Endometrial microvascular endothelial cells (primary cell): Measurements from ENCODE around the gene MMP7. TPM values are rescaled to one million over a fixed set of nuclear protein-coding genes. Genes with fewer than 3 reads are reported as not detected.

ENCODE experiments used
- in situ Hi-C: cut with HindIII; loops from 2 replicates; pipeline ENCODE4 v1.10.0; 2017; ENCODE audit warnings: low sequenced_read_pairs, low pct_unique_long_range_greater_than_20kb; ENCODE audit errors: inconsistent ontology term
- total RNA-seq: library from RNA; depleted of rRNA; stranded (reverse); fragments of >200 nt; gene quantifications from one replicate; pipeline ENCODE4 v1.2.3, GENCODE V29; 2015; ENCODE audit errors: inconsistent ontology term

MMP7 gene
- total RNA-seq, 1 donor from 2014 or later, result not detected

DNA sequence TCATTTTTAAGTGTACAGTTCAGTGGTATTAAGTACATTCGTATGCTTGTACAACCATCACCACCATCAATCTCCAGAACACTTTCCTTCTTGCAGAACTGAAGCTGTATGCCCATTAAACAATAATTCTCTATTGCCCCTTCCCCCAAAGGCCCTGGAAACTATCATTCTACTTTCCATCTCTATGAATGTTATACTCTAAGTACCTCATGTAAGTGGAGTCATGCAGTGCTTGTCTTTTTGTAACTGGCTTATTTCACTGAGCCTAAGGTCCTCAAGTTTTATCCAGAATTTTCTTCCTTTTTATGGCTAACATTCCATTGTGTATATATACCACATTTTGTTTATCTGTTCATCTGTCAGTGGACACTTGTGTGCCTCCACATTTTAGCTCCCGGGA is 29.7 kb downstream of the MMP7 start:
- in situ Hi-C loops, result no loop called here

DNA sequence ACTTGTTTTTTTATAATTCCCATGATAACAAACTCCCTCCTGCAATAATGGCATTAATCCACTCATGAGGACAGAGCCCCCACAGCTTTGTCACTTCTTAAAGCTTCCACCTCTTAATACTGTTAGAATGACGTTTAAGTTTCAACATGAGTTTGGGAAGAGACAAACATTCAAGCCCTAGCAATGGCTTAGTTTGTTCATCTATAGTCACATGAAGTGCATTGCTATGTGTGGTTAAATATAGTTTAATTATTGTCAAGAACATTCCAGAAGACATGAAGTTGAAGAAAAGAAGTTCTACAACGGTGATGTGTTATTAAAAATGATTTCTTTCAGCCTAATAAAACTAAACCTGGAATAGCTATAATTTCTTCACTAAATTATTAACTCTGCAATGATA is 30.6 kb downstream of the MMP7 start:
- in situ Hi-C loops, result no loop called here

DNA sequence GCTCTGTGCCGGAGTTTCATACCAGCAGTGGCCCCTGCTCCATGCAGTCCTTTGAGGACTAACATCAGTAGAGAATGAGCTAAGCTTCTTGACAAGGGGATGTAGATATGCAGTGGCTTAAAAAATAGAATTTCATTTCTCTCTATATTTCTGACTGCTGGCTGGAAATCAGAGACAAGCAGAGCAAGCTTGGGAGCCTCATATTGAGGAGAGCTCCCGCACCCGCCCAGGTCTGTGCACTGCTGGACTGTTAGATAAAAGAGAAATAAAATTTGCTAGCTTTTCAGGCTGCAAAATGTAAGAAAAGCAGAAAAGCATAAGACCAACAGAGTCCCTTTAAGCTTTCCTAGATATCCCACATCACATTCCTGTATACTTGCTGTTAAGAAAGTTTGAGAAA is 31.4 kb downstream of the MMP7 start:
- in situ Hi-C loops, result no loop called here

DNA sequence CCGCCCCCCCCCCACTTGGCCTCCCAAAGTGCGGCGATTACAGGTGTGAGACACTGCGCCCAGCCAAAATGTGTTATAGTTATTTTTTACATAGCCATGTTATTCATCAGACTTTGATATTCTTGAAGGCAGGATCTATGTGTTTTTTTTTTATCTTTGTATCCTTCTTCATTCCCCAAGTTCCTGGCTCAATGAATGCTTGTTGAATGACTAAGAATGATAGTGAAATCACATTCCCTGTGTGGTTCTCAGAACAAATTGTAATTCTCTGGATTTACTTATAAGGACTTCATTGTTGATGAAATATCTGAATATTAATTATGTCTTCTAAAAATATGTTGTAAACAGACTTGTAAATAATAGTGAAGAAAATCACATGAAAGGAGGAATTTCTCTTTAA is 33.5 kb downstream of the MMP7 start:
- in situ Hi-C loops, result no loop called here

DNA sequence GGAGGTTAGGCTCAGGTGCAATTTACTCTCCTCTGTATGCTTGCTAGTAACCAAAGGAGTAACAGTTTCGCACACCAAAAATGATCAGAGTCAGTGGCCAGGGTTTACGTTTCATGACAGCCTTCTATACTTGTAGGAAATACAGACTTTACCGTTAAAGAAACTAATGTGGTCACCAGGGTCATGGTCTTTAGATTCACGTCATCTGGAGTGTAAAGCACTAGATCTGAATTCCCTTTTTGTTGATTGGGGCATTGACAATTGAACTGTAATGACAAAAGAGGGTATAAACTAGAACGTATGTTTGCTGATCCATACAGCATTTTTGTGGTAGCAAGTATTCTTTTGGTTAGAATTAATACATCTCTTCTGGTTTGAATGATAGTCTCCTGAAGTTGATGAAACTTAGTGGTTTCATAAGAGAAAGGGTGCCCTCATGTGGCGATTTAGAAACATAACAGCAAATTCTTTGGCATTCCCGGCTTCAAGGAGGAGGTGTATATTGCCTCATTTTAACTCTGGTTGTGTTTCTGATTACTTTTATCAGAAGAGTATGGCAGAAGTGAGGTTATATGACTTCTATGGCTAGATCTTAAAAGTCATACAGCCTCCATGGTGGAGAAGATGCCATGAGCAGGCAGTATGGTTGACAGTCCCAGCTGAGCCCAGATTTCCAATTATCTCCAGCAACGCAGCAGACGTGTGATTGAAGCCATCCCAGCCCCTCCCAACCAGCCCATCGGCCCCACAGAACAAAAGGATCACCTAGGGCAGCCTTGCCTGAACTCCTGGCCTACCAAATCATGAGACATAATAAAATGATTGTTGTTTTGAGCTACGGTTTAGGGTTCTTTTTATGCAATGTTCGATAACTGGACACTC is 35.1 kb downstream of the MMP7 start:
- in situ Hi-C loops, result no loop called here

DNA sequence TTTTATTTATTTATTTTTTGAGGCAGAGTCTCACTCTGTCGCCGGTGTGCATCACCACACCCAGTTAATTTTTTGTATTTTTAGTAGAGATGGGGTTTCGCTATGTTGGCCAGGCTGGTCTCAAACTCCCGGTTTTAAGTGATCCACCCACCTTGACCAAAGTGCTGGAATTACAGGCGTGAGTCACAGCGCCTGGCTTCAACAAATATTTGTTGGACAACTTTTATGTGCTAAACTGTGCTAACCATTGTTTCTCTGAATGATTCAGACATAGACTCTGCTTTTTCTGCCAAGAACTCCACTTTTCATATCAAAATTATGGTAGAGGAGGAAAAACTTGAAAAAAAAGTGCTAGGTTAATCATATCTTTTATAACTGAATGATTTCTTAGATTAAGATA is 36.3 kb downstream of the MMP7 start:
- in situ Hi-C loops, result no loop called here

DNA sequence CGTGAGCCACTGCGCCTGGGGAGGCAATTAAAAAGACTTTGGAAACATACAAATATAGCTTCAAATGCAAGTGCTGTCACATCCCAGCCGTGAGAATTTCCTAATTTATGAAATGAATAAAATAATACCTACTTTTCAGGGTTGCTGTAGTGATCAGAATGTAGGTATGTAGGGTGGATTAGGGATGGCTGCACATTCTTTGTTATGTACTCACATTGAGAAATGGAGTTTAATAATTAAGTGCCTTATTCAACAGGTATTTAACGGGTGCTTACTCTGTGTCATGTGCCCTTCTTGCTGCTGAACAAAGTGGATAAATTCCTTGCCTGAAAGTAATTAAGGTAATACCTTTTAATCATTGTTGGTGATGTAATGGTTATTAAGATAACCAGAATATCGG is 37.0 kb downstream of the MMP7 start:
- in situ Hi-C loops, result no loop called here

DNA sequence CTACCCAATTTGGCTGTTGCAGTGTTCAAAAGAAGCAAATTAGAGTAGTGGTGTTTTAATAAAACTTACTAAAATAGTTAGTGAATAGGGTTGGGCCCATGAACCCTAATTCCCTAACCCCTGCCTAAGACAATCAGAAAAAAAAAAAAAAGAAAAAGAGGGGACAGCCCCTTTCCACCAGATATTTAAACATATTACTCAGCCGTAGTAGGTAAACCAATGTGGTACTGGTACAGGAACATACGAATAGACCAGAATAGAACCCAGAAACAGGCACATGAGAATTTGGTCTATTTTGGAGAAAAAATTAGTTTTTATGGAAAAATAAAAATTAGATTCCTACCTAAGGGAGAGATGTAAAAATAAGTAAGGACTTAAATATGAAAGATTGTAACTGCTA is 38.6 kb downstream of the MMP7 start:
- in situ Hi-C loops, result no loop called here

DNA sequence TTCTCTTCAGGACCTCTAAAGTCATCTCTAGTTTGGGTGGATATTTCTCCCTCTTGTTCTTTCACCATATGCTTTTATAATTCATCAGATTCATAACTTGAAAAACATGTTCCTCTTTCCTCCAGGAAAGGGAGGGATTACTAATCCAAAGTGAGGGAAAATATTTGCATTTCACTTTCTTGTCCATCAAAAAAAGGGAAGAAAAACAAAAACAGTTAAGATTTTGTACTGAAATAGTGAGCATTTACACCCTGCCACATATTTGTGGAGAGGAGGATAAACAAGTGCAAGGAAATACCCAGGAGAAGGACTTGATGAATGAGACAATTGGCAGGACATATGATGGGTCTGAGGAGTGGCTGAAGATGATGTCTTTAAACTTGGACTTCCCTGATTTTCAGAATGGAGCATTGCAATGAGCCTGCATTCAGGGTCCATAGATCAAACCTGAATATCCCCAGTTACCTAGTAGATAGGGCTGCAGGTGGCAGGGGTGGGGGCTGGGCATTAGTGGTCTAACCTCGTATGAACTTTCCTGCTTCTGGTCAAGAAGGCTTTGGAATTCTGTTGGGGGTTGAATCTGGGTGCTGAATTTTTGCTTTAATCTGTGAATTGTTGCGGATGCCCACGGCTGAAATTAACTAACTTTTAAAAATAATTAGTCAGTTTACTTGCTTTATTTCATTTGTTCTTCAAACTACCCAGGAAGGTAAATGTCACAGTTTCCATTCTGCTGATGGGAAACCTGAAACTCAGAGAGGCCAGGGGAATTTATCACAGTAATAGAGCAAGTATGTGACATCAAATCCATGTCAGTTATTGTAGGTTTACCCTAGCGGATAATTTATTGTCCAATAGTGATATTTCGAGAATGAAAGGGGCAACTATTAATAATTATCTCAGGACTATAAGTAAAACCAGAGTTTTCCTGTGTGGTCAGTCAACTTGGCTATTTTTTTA is 41.1 kb downstream of the MMP7 start:
- in situ Hi-C loops, result no loop called here

DNA sequence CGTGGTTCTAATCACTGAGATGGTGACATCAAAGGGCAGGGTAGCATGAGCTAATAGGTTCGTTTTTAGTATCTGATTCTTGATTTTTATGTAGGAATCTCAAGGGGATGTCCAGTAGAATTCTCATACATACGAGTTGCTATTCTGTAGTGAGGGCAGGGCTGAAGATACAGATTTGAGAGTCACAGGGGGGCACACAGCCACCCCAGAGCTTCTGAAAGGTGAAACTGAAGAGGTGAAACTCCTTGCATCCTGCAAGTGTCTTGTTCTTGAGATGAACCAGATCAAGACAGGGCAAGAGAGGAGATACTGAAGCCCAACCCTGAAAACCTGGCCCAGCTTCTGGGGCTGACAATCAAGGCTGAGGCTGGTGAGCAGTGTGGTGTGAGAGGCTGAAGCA is 42.3 kb downstream of the MMP7 start:
- in situ Hi-C loops, result no loop called here

DNA sequence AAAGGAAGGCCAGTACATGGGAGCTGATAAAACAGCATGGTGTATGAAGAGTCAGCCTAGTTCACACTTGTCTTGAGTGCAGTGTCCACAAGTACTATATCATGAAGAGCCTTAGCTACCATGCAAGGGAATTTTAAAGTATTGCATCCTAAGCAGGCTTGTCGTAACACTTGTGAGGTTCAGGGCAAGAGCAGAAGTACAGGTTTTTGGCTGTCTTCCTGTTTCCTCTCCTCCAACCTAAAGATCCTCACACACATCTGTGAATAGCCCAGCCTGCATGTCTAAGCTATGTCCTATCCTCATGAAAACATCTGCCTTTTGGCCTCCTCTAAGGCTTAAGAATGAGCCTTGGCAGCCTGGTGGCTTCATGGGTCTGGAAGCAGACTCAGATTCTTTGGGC is 43.3 kb downstream of the MMP7 start:
- in situ Hi-C loops, result no loop called here

DNA sequence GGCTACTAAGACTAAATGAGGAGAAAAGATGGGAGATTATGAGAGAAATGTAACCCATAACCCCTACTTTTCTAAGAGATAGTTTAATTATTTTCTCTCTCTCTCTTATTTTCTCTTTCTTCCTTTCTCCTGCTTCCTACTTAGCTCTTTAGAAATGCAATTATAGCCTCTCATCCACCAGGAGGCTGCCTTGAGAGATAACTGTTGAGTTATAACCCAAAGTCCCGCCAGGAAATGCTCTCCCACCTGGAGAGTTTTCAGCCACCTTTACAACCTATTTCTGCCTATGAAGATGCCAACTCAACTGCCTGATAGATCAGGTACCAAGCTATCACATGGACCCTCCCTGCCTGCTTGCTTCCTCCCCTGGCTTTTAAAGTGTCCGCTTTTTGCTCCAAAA is 44.0 kb downstream of the MMP7 start:
- in situ Hi-C loops, result no loop called here

DNA sequence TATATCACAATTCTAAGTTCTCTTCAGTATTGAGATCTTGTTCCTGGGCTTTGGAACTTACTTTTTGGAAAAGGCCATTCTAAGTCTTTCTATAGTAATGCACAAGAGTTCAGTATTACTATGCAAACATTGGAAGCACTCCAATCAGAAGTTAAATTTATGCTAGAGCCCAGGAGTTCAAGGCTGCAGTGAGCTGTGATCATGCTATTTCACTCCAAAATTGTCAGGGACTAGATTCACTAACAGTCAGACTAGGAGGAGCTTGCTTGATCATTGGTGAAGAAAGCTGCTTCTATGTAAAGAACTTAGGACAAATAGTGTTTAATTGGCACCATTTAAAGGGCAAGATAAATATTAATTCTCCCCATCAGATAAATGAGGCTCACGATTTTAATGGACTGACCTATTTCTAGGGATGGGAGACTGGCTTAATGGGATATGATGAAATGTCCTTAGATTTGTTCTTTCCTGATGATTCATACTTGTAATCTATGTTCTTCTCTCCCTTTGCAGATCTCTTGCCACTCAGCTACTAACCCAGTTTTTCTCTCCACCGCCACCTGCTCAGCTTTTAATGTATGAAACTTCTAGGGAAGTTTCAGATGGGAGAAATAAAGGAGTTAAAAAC is 45.3 kb downstream of the MMP7 start:
- in situ Hi-C loops, result no loop called here

DNA sequence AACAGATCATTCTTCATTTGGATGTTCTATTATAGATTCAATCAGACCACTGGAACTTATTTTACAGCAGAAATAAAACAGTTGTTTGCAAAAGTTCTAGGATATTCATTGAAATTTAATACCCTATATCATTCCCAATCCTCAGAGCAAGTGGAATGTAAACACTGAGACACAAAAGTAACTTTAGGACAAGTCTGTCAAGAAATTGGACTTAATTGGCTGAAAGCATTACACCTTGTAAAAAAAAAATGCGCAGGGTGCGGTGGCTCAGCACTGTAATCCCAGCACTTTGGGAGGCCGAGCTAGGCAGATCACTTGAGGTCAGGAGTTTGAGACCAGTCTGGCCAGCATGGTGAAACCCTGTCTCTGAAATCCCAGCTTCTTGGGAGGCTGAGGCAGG is 48.1 kb downstream of the MMP7 start:
- in situ Hi-C loops, result no loop called here

DNA sequence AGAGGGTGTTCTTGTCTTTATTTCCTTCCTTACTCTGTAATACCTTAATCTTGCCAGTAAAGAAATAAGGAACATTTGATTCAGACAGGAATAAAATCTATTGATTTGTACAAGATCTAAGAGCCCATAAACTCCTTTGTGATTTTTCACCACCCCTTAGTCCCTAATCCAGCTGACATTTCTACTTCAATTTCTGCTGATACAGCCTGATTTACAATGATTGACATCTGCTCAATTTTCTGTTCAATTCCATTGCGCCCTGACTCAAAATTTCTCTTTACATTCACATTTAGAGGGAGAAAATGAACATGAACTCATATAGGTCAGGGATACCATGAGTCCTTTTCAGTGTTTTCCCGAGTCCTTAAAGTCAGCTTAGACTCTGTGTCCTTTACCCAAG is 50.8 kb downstream of the MMP7 start:
- in situ Hi-C loops, result no loop called here

DNA sequence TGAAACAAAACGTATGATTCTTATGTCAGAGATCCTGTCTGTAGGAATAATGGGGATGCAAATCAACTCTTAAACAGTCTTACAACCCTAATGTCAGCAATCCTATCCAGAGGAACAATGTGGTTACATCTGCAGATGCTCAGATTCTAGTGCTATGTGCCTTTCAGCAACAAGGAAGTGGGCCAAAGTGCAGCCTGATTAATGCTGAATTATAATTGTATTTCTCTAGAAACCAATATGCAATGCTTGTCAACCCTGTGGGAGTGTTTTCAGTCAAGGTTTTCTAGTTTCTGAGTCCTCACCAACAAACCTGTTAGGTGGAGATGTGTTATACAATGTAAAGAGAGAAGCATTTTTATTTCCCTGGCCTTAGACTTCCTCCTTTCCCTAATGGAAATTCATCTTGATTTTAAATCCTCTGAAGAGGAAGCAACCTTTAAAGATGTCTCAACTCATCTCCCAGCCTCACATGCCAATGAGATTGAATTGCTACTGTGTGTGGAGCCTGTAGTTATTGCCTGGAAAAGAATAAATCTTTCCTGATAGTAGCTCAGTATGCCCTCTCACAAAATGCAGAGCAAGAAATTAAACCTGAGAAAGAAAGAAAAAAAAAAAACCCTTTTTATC is 51.8 kb downstream of the MMP7 start:
- in situ Hi-C loops, result no loop called here

DNA sequence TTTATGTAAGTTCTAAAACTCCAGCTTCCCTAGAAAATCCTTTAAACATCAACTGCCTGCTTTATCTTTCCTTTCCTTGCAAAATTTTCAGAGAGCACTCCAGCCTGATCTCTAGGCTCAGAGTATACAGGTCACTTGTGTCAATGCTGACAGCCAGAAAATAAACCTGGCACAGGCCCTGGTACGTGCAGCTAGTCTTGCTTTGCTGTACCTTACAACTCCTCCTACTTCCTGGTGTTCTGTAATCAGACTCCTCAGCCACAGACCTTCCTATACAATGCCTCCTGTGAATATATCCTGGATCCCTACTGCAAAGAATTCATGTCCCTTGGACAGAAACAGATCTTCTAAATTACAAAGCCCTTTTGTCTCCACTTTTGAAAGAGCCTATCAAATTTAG is 53.7 kb downstream of the MMP7 start:
- in situ Hi-C loops, result no loop called here

DNA sequence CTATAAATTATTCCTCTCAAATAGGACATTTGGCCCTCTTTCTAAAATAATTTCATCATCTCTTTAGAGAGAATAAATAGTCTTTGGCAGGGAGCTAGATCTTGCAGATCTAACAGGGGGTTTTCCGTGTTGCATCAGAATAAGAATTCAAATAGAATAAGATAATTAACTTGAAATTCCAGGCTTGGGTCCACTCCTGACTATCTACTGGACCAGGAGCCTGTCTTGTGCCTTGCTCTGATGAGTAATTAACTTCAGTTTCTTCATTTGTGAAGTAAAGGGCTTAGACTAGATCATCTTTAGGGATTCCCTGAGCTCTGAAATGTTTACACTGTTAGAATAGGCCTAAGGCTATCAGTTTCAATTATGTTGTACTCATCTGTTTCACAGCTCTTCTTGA is 54.5 kb downstream of the MMP7 start:
- in situ Hi-C loops, result no loop called here

DNA sequence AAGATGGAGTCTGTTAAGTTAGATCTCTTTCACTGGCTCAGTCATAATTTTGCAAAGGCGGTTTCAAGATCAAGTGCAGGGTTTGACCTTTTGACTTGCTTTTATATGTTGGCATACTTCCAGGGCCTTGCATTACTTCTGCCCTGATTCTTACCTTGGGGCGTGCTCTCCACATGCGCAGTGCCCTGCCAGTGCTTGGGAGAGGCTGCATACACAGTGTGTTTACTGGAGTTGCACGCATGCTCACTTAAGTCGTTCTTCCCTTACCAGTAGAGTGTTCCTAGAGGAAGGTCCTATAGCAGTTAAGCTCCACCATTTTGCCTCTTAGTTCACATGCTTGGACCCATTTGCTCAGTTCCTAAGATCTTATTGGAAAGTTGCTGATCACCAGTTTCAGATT is 57.0 kb downstream of the MMP7 start:
- in situ Hi-C loops, result no loop called here
